GM19035 (cell line): ENCODE measurements around the gene ANKDD1B.
"Not testable (repeated sequence)": the region's sequence is repeated elsewhere in the genome, so short reads cannot be mapped to it uniquely, and the experiment has no call there.

ENCODE experiments used
- ATAC-seq: cut with Tn5 transposase; IDR thresholded peaks from one replicate; pipeline ENCODE4 v1.9.1; 2021; ENCODE audit not compliant: unreplicated experiment

ANKDD1B gene

DNA sequence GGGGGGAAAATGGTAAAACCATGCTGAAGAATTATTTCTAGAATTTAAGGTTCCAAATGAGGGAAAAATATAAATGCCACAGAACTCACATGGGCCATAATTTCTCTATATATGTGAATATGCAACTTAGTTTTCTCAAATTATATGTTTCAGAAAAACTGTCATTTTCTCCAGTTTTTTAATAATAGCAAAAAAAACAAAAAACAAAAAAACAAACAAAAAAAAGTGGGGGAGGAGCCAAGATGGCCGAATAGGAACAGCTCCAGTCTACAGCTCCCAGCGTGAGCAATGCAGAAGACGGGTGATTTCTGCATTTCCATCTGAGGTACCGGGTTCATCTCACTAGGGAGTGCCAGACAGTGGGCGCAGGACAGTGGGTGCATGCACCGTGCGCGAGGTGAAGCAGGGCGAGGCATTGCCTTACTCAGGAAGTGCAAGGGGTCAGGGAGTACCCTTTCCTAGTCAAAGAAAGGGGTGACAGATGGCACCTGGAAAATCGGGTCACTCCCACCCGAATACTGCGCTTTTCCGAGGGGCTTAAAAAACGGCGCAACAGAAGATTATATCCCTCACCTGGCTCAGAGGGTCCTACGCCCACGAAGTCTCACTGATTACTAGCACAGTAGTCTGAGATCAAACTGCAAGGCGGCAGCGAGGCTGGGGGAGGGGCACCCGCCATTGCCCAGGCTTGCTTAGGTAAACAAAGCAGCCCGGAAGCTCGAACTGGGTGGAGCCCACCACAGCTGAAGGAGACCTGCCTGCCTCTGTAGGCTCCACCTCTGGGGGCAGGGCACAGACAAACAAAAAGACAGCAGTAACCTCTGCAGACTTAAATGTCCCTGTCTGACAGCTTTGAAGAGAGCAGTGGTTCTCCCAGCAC lies 84.5 kb downstream of the ANKDD1B start:
- ATAC-seq, result not testable (repeated sequence)

DNA sequence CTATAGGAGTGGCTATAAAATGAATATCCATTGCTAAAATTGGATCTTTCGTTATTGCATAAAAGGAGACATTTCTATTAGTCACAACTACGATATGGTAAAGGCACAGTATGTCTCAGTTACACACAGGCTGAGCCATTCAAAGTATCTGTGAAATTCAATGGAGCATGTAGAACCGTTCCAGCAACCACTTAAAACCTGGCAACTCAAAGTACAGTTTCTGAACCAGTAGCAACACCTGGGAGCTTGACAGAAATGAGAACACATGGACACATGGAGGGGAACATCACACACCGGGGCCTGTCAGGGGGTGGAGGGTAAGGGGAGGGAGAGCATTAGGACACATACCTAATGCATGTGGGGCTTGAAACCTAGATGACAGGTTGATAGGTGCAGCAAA lies 90.6 kb downstream of the ANKDD1B start:
- no peak for ATAC-seq

DNA sequence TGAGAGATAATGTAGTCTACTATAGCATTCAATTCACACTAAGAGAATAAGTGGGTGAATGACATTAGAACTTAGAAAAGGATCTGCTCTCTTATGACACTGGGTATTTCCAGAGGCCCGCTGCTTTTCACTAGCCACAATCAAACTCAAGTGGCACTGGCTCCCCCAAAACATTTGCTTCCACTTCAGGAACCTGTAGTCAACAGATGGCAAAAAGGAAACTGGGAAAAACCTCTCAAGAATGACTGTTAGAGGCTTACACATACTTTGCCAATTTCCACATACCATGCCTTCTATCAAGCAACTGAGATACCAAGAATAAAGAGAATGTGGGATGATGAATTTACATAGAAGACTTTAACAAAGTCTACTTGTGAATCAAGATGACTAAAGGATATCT lies 94.8 kb downstream of the ANKDD1B start:
- ATAC-seq, result no peak

DNA sequence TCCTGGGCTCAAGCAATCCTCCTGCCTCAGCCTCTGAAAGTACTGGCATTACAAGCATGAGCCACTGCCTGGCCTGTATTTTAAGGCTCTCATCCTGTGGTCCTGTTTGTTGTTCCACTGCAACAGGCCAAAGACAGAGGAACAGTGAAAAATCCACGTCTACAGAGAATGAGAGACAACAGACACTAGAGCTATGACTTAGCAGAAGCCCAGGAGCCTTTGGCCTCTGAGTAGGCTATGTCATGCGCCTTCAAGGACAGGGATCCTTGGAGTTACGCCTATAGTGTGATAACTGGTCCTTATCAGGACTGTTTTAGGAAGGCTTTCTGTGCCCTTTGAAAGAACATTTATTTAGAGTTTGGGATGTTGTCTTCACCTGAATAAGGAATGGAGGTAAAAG lies 95.5 kb downstream of the ANKDD1B start:
- ATAC-seq, result no peak

DNA sequence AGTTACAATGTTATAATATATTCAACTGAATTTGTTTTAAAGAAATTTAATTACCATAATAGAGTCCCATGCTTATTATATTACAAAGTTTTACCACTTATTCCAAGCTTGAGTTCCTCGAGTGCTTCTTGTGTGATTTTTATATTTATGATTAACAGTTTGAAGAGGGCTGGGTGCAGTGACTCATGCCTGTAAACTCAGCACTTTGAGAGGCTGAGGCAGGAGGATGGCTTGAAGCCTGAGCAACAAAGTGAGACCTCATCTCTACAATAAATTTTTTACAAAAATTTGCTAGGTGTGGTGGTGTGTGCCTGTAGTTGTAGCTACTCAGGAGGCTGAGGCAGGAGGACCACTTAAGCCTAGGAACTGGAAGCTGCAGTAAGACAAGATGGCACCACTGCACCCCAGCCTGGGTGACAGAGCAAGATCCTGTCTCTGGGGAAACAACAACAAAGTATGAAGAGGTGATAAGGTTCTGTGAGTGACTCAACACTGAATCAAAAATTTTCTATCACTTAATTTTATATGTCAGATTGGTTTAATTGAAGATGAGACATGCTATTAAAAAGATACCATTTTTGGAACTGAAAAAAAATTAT lies 96.8 kb downstream of the ANKDD1B start:
- ATAC-seq, result no peak

DNA sequence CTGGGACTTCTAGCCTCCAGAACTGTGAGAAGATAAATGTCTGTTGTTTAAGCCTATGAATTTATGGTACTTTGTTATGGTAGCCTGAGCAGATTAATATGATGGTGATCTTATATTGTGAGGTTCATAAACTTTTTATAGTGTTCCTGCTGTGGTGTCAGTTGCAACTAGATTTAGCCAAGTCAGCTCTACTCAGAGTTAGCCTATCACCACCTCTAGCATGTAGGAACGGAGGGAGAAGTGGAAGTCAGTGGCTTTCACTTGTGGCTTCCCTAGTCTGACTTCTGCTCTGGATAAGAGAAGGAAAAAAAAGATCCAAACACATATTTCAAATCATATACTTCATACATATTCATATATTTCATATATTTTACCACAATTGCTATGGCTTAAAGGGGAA lies 99.4 kb downstream of the ANKDD1B start:
- ATAC-seq, result no peak

DNA sequence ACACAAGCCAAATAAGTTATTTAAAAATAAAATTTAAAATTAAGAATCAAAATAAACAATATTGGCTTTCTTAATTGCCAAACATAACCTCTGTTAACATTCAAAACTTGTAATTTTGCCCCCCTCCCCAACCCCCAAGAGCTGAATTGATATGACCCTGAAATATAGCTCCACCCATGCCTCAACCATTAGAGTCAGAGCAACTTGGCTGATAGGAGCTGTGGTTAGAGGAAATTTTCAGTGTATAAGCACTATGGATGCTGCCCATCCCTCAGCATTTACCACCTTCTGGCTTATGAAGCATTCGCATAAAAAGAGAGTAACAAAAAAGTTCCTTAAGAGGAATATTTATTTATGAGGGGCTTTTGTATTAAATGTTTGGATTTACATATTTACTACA lies 99.9 kb downstream of the ANKDD1B start:
- no peak for ATAC-seq

DNA sequence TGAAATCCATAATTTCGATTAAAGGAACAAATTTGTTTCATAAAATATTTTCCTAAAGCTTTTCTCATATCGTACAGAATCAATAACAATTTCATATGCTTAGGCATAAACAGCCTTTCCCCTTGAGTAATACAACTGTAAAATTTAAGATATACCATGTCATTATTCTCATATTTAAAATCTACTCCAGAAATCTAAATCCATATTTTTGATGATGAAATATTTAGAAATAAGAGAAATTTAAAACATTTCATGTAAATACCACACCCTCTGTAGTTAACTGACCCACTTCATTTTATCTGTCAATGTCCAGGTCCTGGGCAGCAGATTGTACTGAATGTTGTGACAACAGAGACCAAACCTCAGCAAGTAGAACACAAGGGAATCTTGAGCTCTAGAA lies 100.8 kb downstream of the ANKDD1B start:
- no peak for ATAC-seq

DNA sequence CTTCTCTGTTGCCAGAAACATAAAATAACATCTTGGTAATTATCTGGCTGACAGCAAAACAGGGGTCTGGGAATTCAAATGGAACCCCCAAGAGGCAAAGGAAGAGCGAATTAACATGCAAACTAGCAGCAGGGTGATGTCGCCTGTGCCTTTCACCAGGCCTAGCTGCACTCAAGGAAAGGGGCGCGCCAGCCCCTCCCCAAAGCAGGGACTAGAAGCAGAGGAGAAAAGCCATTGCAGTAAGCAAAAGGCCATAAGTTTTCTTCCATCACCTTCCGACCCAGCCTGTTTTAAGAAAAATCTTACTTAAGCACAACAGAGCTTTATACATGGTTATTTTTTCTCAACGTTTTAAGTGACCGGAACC lies 105.4 kb downstream of the ANKDD1B start:
- ATAC-seq, result peak; percentile 11

DNA sequence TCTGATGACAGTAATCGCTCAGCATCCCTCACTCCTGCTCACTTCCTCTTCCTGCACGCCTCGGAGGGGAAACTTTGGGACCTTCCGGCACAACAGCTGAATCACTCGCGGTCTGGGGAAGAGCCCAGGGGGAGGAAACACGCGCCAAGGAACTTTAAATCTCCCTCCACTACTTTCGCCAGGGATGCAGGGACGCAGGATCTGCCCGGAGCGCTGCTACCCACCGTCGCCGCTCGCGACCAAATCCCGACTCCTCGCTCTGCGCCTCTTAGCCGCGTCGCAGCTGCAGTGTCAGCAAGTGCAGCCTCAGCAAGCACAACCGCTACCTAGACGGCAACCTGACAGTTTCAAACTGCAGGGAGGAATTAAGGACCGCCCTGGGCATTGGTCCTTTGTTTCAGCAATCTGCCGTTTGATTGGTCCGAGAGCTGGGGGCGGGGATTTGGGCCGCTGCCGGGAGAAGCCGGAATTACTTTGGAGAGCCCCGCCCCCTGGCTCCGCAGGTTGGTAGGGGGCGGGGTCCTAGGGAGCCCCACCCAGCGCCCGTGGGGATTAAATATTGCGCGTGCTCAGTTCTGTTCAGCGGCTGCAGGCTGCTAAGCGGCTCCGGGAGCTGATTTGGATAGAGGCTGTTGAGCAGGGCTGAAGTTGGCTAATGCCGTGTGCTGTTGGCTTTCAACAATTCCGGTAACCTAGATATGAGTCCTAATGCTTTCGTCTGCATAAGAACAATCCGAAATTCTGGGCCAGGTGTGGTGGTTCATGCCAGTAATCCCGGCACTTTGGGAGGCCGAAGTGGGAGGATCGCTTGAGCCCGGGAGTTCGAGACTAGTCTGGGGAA lies 106.0 kb downstream of the ANKDD1B start, which contains the start of gene POC5:
Gene POC5 (minus strand): TSS at position 356 of the 841 bp plus-strand sequence. CDS start 4,500 bp downstream, outside the sequence.
- peak; percentile 96 for ATAC-seq

DNA sequence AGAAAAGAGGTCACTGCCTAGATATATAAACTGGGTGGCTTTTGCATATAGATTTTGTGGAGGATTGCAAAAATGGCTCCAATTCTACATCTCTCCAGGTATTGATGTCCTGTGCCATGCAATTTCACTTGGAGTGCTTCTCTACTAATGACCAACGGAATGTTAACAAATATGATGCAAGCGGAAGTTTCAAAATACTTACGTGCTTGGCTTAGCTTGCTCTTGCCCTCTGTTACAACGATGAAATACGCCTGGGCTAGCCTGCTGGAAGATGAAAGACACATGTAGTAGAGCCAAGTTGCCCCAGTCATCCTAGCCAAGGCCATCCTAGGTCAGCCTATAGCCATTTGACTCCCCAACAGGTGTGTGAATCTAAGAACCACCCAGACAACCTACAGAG lies 109.6 kb downstream of the ANKDD1B start:
- ATAC-seq, result no peak
